GM23338 (cell line): ENCODE results near the gene SLC39A13. TPM values are rescaled to one million over a fixed set of nuclear protein-coding genes. Genes with fewer than 3 reads are reported as not detected.

Experiments used
- ATAC-seq: fragments of 200-7000 bp; cut with Tn5 transposase; 3 replicates; pipeline ENCODE4 v1.9.1; 2020
- DNase-seq: peaks from one replicate; pipeline ENCODE4 v3.0.0-alpha.2; 2015; ENCODE audit warnings: low spot score
- H2AFZ ChIP-seq: fragments of 200-600 bp; sonication (generic); 2 replicates; pipeline ENCODE4 v1.8.0; 2016; ENCODE audit warnings: antibody characterized with exemption, mild to moderate bottlenecking, moderate library complexity
- H3F3A ChIP-seq: fragments of 200-600 bp; sonication (generic); replicated peaks from 2 replicates; pipeline ENCODE4 v1.8.0; 2017; ENCODE audit warnings: antibody characterized with exemption, mixed run types, low read depth
- H3K27ac ChIP-seq: fragments of 200-600 bp; sonication (generic); 2 replicates; pipeline ENCODE4 v1.6.1; 2016; ENCODE audit warnings: low read depth
- H3K27me3 ChIP-seq: fragments of 200-600 bp; sonication (generic); 2 replicates; pipeline ENCODE4 v1.8.0; 2016; ENCODE audit warnings: mild to moderate bottlenecking, mixed run types, moderate library complexity; ENCODE audit not compliant: insufficient read depth
- H3K36me3 ChIP-seq: fragments of 200-600 bp; sonication (generic); 2 replicates; pipeline ENCODE4 v1.8.0; 2016; ENCODE audit warnings: mild to moderate bottlenecking; ENCODE audit not compliant: insufficient read depth
- H3K4me1 ChIP-seq: fragments of 200-600 bp; sonication (generic); 2 replicates; pipeline ENCODE4 v1.8.0; 2016; ENCODE audit warnings: mild to moderate bottlenecking, moderate library complexity; ENCODE audit not compliant: insufficient read depth
- H3K4me2 ChIP-seq: fragments of 200-600 bp; sonication (generic); 2 replicates; pipeline ENCODE4 v1.7.1; 2017; ENCODE audit warnings: mixed run types
- H3K4me3 ChIP-seq: fragments of 200-600 bp; sonication (generic); 2 replicates; pipeline ENCODE4 v1.6.1; 2016; ENCODE audit warnings: mixed run types
- H3K79me2 ChIP-seq: fragments of 200-600 bp; sonication (generic); replicated peaks from 2 replicates; pipeline ENCODE4 v1.8.0; 2017; ENCODE audit warnings: mild to moderate bottlenecking; ENCODE audit not compliant: insufficient read depth
- H3K9me2 ChIP-seq: fragments of 200-600 bp; sonication (generic); 2 replicates; pipeline ENCODE4 v1.8.0; 2017; ENCODE audit not compliant: insufficient read depth
- H4K20me1 ChIP-seq: fragments of 200-600 bp; sonication (generic); replicated peaks from 2 replicates; pipeline ENCODE4 v1.8.0; 2017; ENCODE audit warnings: mild to moderate bottlenecking; ENCODE audit not compliant: insufficient read depth
- H3K27ac Mint-ChIP-seq: 2 replicates; pipeline ENCODE4 v1.8.0; 2020; ENCODE audit warnings: inconsistent platforms, mild to moderate bottlenecking, moderate library complexity, mixed read lengths
- H3K27me3 Mint-ChIP-seq: 3 replicates; pipeline ENCODE4 v1.8.0; 2022; ENCODE audit warnings: low read depth, mild to moderate bottlenecking, moderate library complexity, mixed read lengths, inconsistent platforms; ENCODE audit not compliant: insufficient read depth, poor library complexity
- H3K36me3 Mint-ChIP-seq: 3 replicates; pipeline ENCODE4 v1.8.0; 2021; ENCODE audit warnings: low read depth, mild to moderate bottlenecking, inconsistent platforms, moderate library complexity, mixed read lengths
- H3K4me1 Mint-ChIP-seq: 3 replicates; pipeline ENCODE4 v1.8.0; 2020; ENCODE audit warnings: mild to moderate bottlenecking, inconsistent platforms, mixed read lengths
- H3K4me3 Mint-ChIP-seq: 3 replicates; pipeline ENCODE4 v1.8.0; 2021; ENCODE audit warnings: moderate library complexity, mild to moderate bottlenecking, inconsistent platforms, mixed read lengths
- H3K9me3 Mint-ChIP-seq: 3 replicates; pipeline ENCODE4 v1.8.0; 2020; ENCODE audit warnings: moderate library complexity, mild to moderate bottlenecking, inconsistent platforms, mixed read lengths
- ETS1 ChIP-seq: IDR thresholded peaks from 2 replicates; pipeline ENCODE4 v1.6.1; 2016; ENCODE audit warnings: antibody characterized with exemption
- JUNB ChIP-seq: IDR thresholded peaks from one replicate; pipeline ENCODE4 v1.6.1; 2016; ENCODE audit warnings: antibody characterized with exemption; ENCODE audit not compliant: unreplicated experiment
- REST ChIP-seq: IDR thresholded peaks from one replicate; pipeline ENCODE4 v1.6.1; 2018; ENCODE audit warnings: antibody characterized with exemption; ENCODE audit not compliant: unreplicated experiment
- ZNF114 ChIP-seq: fragments of 250-450 bp; sonication (Bioruptor Pico); IDR thresholded peaks from 2 replicates; pipeline ENCODE4 v1.5.0; 2020; ENCODE audit warnings: mild to moderate bottlenecking, moderate library complexity
- ZNF331 ChIP-seq: fragments of 250-450 bp; sonication (Bioruptor Pico); IDR thresholded peaks from 2 replicates; pipeline ENCODE4 v1.5.0; 2020; ENCODE audit warnings: low read depth, mild to moderate bottlenecking, moderate library complexity
- ZNF462 ChIP-seq: fragments of 250-450 bp; sonication (Bioruptor Pico); IDR thresholded peaks from 2 replicates; pipeline ENCODE4 v1.5.0; 2020; ENCODE audit warnings: mild to moderate bottlenecking, moderate library complexity
- polyA plus RNA-seq: library from polyadenylated mRNA; unstranded; fragments of >200 nt; fragmentation: Nextera tagmentation; extraction: Ambion mirVana; gene quantifications from 2 replicates; pipeline ENCODE4 v1.2.1, GENCODE V29; 2016
- total RNA-seq: library from RNA; depleted of rRNA; stranded (reverse); fragments of >200 nt; shearing (Covaris generic); gene quantifications from 2 replicates; pipeline ENCODE4 v1.2.3, GENCODE V29; 2014

The SLC39A13 gene
- total and polyA plus RNA-seq, 2 experiments from 2014 or later = 15.8 to 32.7 TPM

GRCh38 chr11:47380078-47380477 is 28.3 kb upstream of the SLC39A13 start (continued):
- TF ChIP-seq REST = no peak

GRCh38 chr11:47383071-47383470 is 25.3 kb upstream of the SLC39A13 start:
- 0 out of 2 replicates have a peak, but pooled peaks cover 2% of the 10 kb centered on the region for H3K9me2 ChIP-seq
- no peak for ATAC-seq
- Mint-ChIP-seq H3K9me3 (no peaks in the 10 kb centered on the region), H3K27ac (no peak overlapping the region), H3K27me3 (peaks cover 9% of the 10 kb centered on the region), H3K4me1 (peaks cover 3% of the 10 kb centered on the region; the same call in 2 of the 3 replicates), H3K4me3 (no peak overlapping the region), H3K36me3 (no peaks in the 10 kb centered on the region)
- no peak for TF ChIP-seq ZNF462 (CRISPR knock-in tag)
- no peak for TF ChIP-seq JUNB
- no peak for TF ChIP-seq REST
- TF ChIP-seq ETS1 = no peak
- TF ChIP-seq ZNF114 = no peak
- no peak for TF ChIP-seq ZNF331 (CRISPR knock-in tag)
- H3K27ac ChIP-seq = no peak overlapping the region
- H3K4me1 ChIP-seq = no peaks in the 10 kb centered on the region
- H3K79me2 ChIP-seq = no peaks in the 10 kb centered on the region
- H3K4me3 ChIP-seq = no peak overlapping the region
- no peak overlapping the region for H3K4me2 ChIP-seq
- H4K20me1 ChIP-seq = no peaks in the 10 kb centered on the region
- H3K27me3 ChIP-seq = no peaks in the 10 kb centered on the region
- no peaks in the 10 kb centered on the region for H3F3A ChIP-seq
- DNase-seq = no peak
- H3K36me3 ChIP-seq = no peaks in the 10 kb centered on the region
- H2AFZ ChIP-seq = peak overlapping the region; percentile 74; the same call in 1 of the 2 replicates
